Breast epithelium (tissue), 3 donors: ENCODE measurements around the gene MIER1.

ENCODE experiments used
- POLR2A ChIP-seq: fragments of 450-650 bp; IDR thresholded peaks from one replicate; pipeline ENCODE4 v1.6.1; 2016; ENCODE audit warnings: antibody characterized with exemption, mild to moderate bottlenecking, moderate library complexity
- POLR2AphosphoS5 ChIP-seq, 3 donors: sonication (generic); formaldehyde crosslinking; IDR thresholded peaks; one replicate each; pipeline ENCODE4 v1.6.1; 2017; ENCODE audit warnings: antibody characterized with exemption in 3 of 3
- TF ChIP-seq, protein P1 (sequence below), 3 donors: fragments of 450-650 bp; IDR thresholded peaks; one replicate each; pipeline ENCODE4 v1.5.1; 2016 to 2017; ENCODE audit warnings: antibody characterized with exemption in 3 of 3, mild to moderate bottlenecking in 3 of 3, moderate library complexity in 3 of 3

- TF ChIP-seq, protein P1, sequence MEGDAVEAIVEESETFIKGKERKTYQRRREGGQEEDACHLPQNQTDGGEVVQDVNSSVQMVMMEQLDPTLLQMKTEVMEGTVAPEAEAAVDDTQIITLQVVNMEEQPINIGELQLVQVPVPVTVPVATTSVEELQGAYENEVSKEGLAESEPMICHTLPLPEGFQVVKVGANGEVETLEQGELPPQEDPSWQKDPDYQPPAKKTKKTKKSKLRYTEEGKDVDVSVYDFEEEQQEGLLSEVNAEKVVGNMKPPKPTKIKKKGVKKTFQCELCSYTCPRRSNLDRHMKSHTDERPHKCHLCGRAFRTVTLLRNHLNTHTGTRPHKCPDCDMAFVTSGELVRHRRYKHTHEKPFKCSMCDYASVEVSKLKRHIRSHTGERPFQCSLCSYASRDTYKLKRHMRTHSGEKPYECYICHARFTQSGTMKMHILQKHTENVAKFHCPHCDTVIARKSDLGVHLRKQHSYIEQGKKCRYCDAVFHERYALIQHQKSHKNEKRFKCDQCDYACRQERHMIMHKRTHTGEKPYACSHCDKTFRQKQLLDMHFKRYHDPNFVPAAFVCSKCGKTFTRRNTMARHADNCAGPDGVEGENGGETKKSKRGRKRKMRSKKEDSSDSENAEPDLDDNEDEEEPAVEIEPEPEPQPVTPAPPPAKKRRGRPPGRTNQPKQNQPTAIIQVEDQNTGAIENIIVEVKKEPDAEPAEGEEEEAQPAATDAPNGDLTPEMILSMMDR (IDR thresholded peaks at IDR 0.05): no peak
- TF ChIP-seq POLR2A: no peak
- no peak for TF ChIP-seq POLR2AphosphoS5 (IDR thresholded peaks at IDR 0.05)
Measured at GRCh38 chr1:66968574-66968973, 43.8 kb downstream of the MIER1 start.
